Measurements from ENCODE around the gene ATP2B2.

The ATP2B2 gene

GRCh38 chr3:10510743-10511432 lies 5.5 kb upstream of the ATP2B2 start:
- no peak for DNase-seq (ENCODE audit: low read depth)

GRCh38 chr3:10510086-10510742 lies 4.8 kb upstream of the ATP2B2 start:
- DNase-seq (ENCODE audit: low read depth): no peak

- no peak for DNase-seq (ENCODE audit: low read depth)
These were observed 3.9 kb upstream of the ATP2B2 start for GRCh38 chr3:10509325-10509724.

- DNase-seq (ENCODE audit: low read depth): no peak
These were observed 3.4 kb upstream of the ATP2B2 start for GRCh38 chr3:10508619-10509260.

GRCh38 chr3:10508235-10508618 lies 2.8 kb upstream of the ATP2B2 start:
- DNase-seq (ENCODE audit: low read depth): no peak

GRCh38 chr3:10507331-10507730 lies 1.9 kb upstream of the ATP2B2 start:
- no peak for DNase-seq (ENCODE audit: low read depth)

- no peak for DNase-seq (ENCODE audit: low read depth)
These were observed 1.3 kb upstream of the ATP2B2 start for GRCh38 chr3:10506696-10507095.

GRCh38 chr3:10505791-10506585 lies 602 bp upstream of the ATP2B2 start:
- DNase-seq (ENCODE audit: low read depth): no peak

- no peak for DNase-seq (ENCODE audit: low read depth)
These were observed 976 bp downstream of the ATP2B2 start for GRCh38 chr3:10504171-10505049.

- DNase-seq (ENCODE audit: low read depth): no peak
These were observed 2.1 kb downstream of the ATP2B2 start for GRCh38 chr3:10503217-10503796.

GRCh38 chr3:10502185-10502880 lies 3.1 kb downstream of the ATP2B2 start:
- DNase-seq (ENCODE audit: low read depth): no peak

- DNase-seq (ENCODE audit: low read depth): no peak
These were observed 3.7 kb downstream of the ATP2B2 start for GRCh38 chr3:10501664-10502052.

GRCh38 chr3:10500717-10501663 lies 4.4 kb downstream of the ATP2B2 start:
- DNase-seq (ENCODE audit: low read depth): no peak

- no peak for DNase-seq (ENCODE audit: low read depth)
These were observed 7.1 kb downstream of the ATP2B2 start for GRCh38 chr3:10498271-10498670.

GRCh38 chr3:10497439-10497838 lies 7.9 kb downstream of the ATP2B2 start:
- no peak for DNase-seq (ENCODE audit: low read depth)

GRCh38 chr3:10496121-10496863 lies 9.1 kb downstream of the ATP2B2 start:
- DNase-seq (ENCODE audit: low read depth): no peak

- DNase-seq (ENCODE audit: low read depth): no peak
These were observed 9.8 kb downstream of the ATP2B2 start for GRCh38 chr3:10495614-10496013.

GRCh38 chr3:10495003-10495402 lies 10.4 kb downstream of the ATP2B2 start:
- DNase-seq (ENCODE audit: low read depth): no peak

- DNase-seq (ENCODE audit: low read depth): no peak
These were observed 11.2 kb downstream of the ATP2B2 start for GRCh38 chr3:10494180-10494579.
